IPS-18c (cell line): Measurements from ENCODE around the gene FAM3D.
"Not testable (repeated sequence)": the region's sequence is repeated elsewhere in the genome, so short reads cannot be mapped to it uniquely, and the experiment has no call there.

Experiments used
- H3K4me3 ChIP-seq: 2 replicates; pipeline ENCODE4 v1.7.0; 2013; ENCODE audit warnings: low read depth, mild to moderate bottlenecking, low read length, moderate library complexity; ENCODE audit not compliant: insufficient read depth
- H3K9me3 ChIP-seq: one replicate; pipeline ENCODE4 v1.6.1; 2013; ENCODE audit warnings: mild to moderate bottlenecking, low read length, moderate library complexity; ENCODE audit not compliant: control insufficient read depth, insufficient read depth

FAM3D gene, protein sequence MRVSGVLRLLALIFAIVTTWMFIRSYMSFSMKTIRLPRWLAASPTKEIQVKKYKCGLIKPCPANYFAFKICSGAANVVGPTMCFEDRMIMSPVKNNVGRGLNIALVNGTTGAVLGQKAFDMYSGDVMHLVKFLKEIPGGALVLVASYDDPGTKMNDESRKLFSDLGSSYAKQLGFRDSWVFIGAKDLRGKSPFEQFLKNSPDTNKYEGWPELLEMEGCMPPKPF

DNA sequence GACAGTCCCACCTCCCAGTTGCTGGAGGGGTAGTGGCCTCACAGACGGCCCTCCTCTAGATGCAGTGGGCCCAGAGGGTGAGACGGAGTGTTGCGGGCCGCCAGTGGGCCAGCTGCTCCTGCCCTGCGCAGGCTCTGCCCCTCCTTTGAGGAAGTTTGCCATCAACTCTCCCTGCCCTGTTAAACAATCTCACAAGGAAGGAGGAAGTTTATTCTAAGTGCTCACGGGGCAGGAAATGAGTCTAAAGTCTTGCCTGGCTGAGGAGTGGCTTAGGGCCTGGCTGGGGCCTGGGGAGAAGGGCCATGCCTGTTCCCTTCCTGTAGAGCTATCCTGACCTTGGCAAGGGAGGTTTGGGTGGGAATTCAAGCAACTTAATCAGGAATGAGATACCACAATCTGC, at the start of gene FAM3D:
Gene FAM3D (minus strand): TSS at position 92 of the 400 bp plus-strand sequence. CDS start 11,211 bp downstream, outside the sequence.
- no peak within 1 kb of the TSS for H3K4me3 ChIP-seq

DNA sequence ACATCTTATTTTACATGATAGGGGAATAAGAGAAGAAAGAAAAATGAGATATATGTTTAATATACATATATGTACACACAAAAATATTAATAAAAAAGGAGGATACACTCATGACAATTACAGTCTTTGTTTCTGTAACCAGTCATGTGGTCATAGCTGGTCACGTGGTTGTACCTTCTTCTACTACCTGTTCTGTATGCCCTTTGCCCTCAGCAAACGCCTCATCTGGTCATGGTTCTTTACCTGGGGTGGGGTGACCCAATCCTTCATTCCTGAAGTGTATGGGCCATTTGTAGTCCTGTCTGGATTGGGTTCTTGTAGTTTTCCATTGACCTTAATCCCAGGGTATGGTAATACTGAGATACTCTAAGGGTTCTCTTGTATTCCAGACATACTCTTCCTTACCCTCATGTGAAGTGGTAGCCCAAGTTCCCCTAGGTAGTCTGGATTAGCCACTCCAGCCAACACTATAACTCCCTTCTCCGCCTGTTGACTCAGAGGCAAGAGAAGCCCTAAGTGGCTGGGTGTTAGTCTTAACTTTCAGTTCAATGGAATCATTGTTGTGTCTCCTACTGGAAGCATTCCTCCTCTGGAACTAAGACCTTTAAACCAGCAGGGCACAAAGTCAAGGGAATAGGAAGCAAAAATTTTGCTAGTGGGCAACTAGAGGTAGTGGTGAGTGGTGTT, 47.3 kb upstream of the FAM3D start:
- no peaks in the 10 kb centered on the region for H3K9me3 ChIP-seq
- no peak overlapping the region for H3K4me3 ChIP-seq

More for the DNA sequence above, at the start of gene FAM3D:
- no peaks in the 10 kb centered on the region for H3K9me3 ChIP-seq

- H3K4me3 ChIP-seq, result no peak overlapping the region
- H3K9me3 ChIP-seq, result no peaks in the 10 kb centered on the region
Measured at GRCh38 chr3:58711871-58712270, 45.3 kb upstream of the FAM3D start.

GRCh38 chr3:58708983-58709382, 42.4 kb upstream of the FAM3D start:
- H3K4me3 ChIP-seq, H3K9me3 ChIP-seq: not testable (repeated sequence)

DNA sequence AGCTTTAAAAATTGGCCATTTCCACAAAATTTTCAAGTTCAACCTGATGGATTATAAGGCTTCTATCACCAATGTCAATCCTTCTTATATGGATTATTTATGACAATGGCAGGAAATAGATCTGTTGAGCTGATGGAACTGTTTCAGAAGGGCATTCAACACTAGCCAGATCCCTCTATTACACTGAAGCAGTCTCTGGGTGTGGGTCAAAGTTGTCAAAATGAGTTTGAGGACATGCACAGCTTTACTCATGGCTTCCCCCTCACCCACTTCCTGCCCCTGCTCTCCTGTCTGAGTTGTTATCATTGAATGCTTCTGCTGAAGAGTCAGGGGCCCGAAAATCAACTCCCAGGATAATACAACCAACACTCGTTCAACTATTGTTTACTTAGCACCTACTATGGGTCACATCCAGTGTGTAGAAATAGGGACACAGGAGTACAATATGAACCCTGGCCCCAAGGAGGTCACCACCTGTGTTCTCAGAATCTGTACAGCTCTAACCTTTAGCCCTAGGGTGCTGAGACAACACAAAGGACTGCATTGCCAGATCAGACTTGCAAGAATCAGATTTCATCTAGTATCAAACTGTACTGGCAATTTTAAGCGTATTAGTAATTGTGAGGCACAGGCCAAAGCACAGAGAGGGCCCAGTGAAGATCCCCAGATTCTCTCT, 41.7 kb upstream of the FAM3D start:
- H3K4me3 ChIP-seq, result no peak overlapping the region
- no peaks in the 10 kb centered on the region for H3K9me3 ChIP-seq

GRCh38 chr3:58707390-58707930, 40.9 kb upstream of the FAM3D start:
- no peaks in the 10 kb centered on the region for H3K9me3 ChIP-seq
- no peak overlapping the region for H3K4me3 ChIP-seq

GRCh38 chr3:58706395-58707167, 40.0 kb upstream of the FAM3D start:
- Histone ChIP-seq H3K4me3 (no peak overlapping the region), H3K9me3 (no peaks in the 10 kb centered on the region)

DNA sequence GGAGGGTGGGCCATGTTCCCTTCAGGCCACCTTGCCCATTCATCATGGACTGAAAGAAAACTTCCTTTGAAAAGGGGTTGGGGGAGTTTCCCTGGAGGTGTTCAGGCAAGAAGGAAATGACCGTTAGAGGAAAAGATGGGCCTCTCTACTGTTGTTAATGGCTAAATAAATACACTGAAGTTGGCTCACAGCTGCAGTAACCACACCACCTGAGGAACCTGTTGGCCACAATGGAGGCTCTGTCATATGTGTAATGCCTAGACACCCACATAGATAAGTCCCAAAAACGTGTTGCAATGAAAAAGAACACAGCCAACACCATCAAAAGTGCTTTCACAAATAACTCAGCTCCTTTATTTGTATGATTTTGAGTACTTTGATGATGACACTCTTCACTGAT, 38.2 kb upstream of the FAM3D start:
- H3K9me3 ChIP-seq, result no peaks in the 10 kb centered on the region
- no peak overlapping the region for H3K4me3 ChIP-seq

DNA sequence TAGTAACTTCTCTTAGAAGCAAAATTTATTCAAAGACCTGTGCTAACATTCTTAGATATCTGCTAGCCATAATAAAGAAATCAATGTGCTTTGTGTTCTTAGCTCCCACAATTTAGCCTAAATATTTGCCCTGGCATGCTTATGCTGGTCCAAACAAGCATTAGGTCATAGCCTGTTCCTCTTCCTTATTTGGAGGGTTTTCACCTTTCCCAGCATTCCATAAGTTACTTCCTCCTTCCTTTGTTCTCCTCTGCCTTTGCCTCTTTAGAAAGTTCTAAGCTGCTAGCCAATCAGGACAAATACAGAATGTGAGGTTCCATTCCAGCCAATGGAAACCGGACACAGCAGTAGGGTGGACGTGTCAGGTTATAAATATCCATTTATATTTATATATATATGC, 37.7 kb upstream of the FAM3D start:
- not testable (repeated sequence) for H3K4me3 ChIP-seq, H3K9me3 ChIP-seq

DNA sequence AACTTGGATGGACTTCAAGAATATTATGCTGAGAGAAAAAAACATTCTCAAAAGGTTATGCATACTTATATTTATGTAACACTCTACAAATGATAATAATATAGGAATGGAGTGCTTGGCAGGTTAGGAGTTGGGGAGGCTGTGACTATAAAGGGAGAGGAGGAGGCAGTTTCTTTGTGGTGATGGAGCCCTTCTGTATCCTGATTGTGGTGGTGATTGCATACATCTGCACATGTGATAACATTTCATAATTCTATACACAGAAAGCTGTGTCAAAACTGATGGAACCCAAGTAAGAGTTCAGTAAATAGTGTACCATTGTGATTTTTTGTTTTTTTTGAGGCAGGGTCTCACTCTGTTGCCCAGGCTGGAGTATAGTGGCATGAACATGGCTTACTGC, 31.7 kb upstream of the FAM3D start:
- Histone ChIP-seq H3K4me3 (no peak overlapping the region), H3K9me3 (peaks cover 3% of the 10 kb centered on the region)

- peaks cover 3% of the 10 kb centered on the region for H3K9me3 ChIP-seq
- no peak overlapping the region for H3K4me3 ChIP-seq
Measured at GRCh38 chr3:58697561-58697960, 31.0 kb upstream of the FAM3D start.

GRCh38 chr3:58696813-58697212, 30.2 kb upstream of the FAM3D start:
- H3K9me3 ChIP-seq, H3K4me3 ChIP-seq: not testable (repeated sequence)

DNA sequence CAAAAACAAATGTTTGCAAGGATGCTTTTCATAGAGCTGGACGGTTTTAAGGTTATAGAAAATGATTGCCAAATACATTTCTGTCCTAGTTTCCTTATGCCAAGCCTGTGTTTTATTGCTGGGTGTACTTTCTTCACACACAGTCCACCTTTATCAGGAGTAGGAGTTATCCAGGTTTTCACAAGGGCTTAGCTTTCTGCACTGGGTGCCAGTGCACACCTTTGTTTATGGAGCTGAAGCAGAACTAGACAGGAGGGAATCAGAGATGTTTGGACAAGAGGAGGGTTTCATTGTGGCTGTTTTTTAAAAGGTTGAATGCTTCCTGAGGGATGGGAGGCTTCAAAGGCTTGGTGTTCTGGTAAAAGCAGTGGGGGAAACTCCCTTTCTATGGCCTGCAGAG, 29.5 kb upstream of the FAM3D start:
- Histone ChIP-seq H3K9me3 (peaks cover 3% of the 10 kb centered on the region), H3K4me3 (no peak overlapping the region)

DNA sequence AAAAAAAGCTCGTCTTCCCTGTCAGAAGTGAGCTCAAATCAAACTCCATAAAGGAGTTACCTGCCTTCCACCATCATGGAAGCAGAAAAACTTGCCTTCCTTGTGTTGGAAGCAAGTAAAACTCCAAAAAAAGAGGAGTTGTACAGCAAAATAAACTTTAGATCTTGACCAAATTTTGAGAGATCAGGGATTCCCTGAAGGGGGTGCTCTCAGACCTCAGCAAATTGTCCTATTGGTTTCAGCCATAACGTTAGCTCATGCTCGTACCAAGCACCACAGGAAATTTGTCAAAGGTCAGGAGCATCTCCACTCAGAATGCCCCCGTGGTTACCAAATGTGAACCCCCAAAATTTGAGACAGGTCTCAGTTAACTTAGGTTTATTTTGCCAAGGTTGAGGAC, 28.7 kb upstream of the FAM3D start:
- H3K9me3 ChIP-seq, H3K4me3 ChIP-seq: not testable (repeated sequence)

GRCh38 chr3:58693940-58694850, 27.6 kb upstream of the FAM3D start:
- Histone ChIP-seq H3K4me3 (no peak overlapping the region), H3K9me3 (peaks cover 5% of the 10 kb centered on the region)

GRCh38 chr3:58692484-58692883, 25.9 kb upstream of the FAM3D start:
- Histone ChIP-seq H3K9me3 (peaks cover 5% of the 10 kb centered on the region), H3K4me3 (no peak overlapping the region)
